C1 segment of cervical spinal cord (tissue), 14 donors: ENCODE results near the gene ARHGAP26.
A peak's percentile ranks its signal among the peaks of the same experiment; 100 is the strongest.

ENCODE experiments used
- DNase-seq, 14 donors: peaks; one replicate each; lab custom pipeline; 2025; lab: John Stamatoyannopoulos, UW

Gene ARHGAP26

GRCh38 chr5:143235423-143235822, 465.2 kb downstream of the ARHGAP26 start:
- DNase-seq = no peak

- no peak for DNase-seq
Measured at GRCh38 chr5:143236682-143237081, 466.5 kb downstream of the ARHGAP26 start.

- DNase-seq = no peak
Measured at GRCh38 chr5:143237664-143238063, 467.5 kb downstream of the ARHGAP26 start.

GRCh38 chr5:143238620-143239019, 468.4 kb downstream of the ARHGAP26 start:
- no peak for DNase-seq

GRCh38 chr5:143239882-143240518, 469.8 kb downstream of the ARHGAP26 start:
- no peak for DNase-seq

GRCh38 chr5:143241892-143242291, 471.7 kb downstream of the ARHGAP26 start:
- no peak for DNase-seq

GRCh38 chr5:143243103-143243502, 472.9 kb downstream of the ARHGAP26 start:
- DNase-seq = no peak

GRCh38 chr5:143244000-143244736, 474.0 kb downstream of the ARHGAP26 start:
- DNase-seq = peak in 2 of 14 donors; percentile 24 to 85

GRCh38 chr5:143244990-143245389, 474.8 kb downstream of the ARHGAP26 start:
- DNase-seq = no peak

- DNase-seq = peak in 4 of 14 donors; percentile 15 to 99 (median 48)
Measured at GRCh38 chr5:143245929-143246561, 475.9 kb downstream of the ARHGAP26 start.

GRCh38 chr5:143247134-143247815, 477.1 kb downstream of the ARHGAP26 start:
- DNase-seq = no peak

- no peak for DNase-seq
Measured at GRCh38 chr5:143248391-143248790, 478.2 kb downstream of the ARHGAP26 start.

GRCh38 chr5:143248822-143249579, 478.8 kb downstream of the ARHGAP26 start:
- no peak for DNase-seq

GRCh38 chr5:143249851-143250250, 479.7 kb downstream of the ARHGAP26 start:
- no peak for DNase-seq

- DNase-seq = no peak
Measured at GRCh38 chr5:143251190-143251589, 481.0 kb downstream of the ARHGAP26 start.

GRCh38 chr5:143251946-143252345, 481.8 kb downstream of the ARHGAP26 start:
- DNase-seq = no peak

- no peak for DNase-seq
Measured at GRCh38 chr5:143254819-143255218, 484.6 kb downstream of the ARHGAP26 start.

- no peak for DNase-seq
Measured at GRCh38 chr5:143258559-143259253, 488.5 kb downstream of the ARHGAP26 start.

GRCh38 chr5:143259254-143259605, 489.1 kb downstream of the ARHGAP26 start:
- no peak for DNase-seq

- no peak for DNase-seq
Measured at GRCh38 chr5:143261748-143262392, 491.7 kb downstream of the ARHGAP26 start.
